NB4 (cell line): ENCODE measurements around the gene CASKIN1.

Source experiments
- DNase-seq: peaks from one replicate; pipeline ENCODE4 v3.0.0; 2010; ENCODE audit warnings: low read depth
- H3K4me3 ChIP-seq: one replicate; pipeline ENCODE4 v1.5.1; 2011; ENCODE audit warnings: mild to moderate bottlenecking, low read depth, low read length, moderate library complexity
- MYC ChIP-seq: IDR thresholded peaks from 2 replicates; pipeline ENCODE4 v1.6.1; 2011; ENCODE audit warnings: low read depth, low read length
- POLR2A ChIP-seq: IDR thresholded peaks from 2 replicates; pipeline ENCODE4 v1.6.1; 2011; ENCODE audit warnings: mild to moderate bottlenecking; ENCODE audit not compliant: insufficient read length; ENCODE audit errors: extremely low read depth
- TF ChIP-seq, protein P1 (sequence below): IDR thresholded peaks from 2 replicates; pipeline ENCODE4 v1.6.1; 2011; ENCODE audit warnings: low read depth, low read length
- TF ChIP-seq, protein P2 (sequence below): IDR thresholded peaks from one replicate; pipeline ENCODE4 v1.5.1; 2012; ENCODE audit warnings: low read depth, low read length

The CASKIN1 gene

DNA sequence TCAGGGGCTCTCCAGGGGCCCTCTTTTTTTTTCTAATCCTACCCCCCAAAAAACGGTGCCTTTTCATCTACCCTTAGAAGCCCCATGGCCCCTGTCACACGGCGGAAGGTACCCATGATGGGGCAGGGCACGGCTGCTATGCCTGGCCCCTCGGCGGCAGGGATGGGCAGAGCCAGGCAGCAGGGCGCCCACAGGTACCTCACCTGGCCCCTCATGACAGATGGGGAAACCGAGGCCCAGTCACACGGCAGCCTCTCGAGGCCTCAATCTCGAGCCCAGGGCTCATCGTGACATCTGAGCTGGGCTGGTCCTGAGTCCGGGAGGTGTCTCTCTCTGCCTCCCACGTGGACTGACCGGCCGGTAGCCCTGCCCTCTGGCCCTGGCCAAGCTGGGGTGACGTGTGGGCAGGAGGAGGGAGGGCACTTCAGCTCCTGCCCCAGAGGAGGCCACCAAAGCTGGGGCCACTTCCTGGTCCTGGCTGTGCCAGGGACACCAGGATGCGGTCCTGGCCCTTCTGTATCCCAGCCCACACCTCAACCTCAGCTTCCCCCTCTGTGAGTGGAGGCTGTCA is 29.3 kb downstream of the CASKIN1 start:
- no peak for DNase-seq
- no peak overlapping the region for H3K4me3 ChIP-seq
- TF ChIP-seq, protein P1, sequence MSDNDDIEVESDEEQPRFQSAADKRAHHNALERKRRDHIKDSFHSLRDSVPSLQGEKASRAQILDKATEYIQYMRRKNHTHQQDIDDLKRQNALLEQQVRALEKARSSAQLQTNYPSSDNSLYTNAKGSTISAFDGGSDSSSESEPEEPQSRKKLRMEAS = no peak
- TF ChIP-seq POLR2A = no peak
- TF ChIP-seq, protein P2, sequence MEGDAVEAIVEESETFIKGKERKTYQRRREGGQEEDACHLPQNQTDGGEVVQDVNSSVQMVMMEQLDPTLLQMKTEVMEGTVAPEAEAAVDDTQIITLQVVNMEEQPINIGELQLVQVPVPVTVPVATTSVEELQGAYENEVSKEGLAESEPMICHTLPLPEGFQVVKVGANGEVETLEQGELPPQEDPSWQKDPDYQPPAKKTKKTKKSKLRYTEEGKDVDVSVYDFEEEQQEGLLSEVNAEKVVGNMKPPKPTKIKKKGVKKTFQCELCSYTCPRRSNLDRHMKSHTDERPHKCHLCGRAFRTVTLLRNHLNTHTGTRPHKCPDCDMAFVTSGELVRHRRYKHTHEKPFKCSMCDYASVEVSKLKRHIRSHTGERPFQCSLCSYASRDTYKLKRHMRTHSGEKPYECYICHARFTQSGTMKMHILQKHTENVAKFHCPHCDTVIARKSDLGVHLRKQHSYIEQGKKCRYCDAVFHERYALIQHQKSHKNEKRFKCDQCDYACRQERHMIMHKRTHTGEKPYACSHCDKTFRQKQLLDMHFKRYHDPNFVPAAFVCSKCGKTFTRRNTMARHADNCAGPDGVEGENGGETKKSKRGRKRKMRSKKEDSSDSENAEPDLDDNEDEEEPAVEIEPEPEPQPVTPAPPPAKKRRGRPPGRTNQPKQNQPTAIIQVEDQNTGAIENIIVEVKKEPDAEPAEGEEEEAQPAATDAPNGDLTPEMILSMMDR = no peak
- no peak for TF ChIP-seq MYC

DNA sequence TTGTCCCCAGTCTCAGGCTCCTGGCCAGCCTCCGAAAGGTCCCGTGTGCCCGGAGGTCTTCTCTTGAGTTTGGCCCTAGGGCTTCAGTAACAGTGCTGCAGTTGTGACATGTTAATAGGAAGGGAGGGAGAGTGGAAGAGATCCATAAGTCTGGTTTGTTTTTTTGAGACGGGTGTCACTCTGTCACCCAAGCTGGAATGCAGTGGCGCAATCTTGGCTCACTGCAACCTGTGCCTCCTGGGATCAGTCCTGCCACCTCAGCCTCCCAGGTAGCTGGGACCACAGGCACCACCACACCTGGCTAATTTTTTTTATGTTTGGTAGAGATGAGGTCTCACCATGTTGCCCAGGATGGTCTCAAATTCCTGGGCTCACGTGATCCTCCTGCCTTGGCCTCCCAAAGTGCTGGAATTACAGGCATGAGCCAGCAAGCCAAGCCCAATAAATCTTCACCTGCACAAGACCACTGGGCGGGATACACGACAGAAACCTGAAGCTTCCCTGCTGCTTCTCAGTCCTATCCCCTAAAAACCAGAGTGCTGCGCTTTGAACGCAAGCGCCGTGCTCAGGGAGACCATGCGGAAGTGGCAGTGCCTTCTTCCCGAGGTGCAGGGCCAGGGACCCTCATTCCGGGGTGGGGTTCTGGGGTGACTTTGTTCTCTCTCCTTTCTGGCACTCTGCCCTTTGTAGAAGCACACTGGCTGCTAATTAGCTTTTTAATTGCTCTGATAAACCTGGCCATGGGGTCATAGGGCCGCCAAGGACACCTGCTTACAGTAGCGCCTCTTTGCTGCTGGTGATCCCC is 29.9 kb downstream of the CASKIN1 start:
- DNase-seq = no peak
- H3K4me3 ChIP-seq = no peak overlapping the region
- TF ChIP-seq, protein P2 = no peak

DNA sequence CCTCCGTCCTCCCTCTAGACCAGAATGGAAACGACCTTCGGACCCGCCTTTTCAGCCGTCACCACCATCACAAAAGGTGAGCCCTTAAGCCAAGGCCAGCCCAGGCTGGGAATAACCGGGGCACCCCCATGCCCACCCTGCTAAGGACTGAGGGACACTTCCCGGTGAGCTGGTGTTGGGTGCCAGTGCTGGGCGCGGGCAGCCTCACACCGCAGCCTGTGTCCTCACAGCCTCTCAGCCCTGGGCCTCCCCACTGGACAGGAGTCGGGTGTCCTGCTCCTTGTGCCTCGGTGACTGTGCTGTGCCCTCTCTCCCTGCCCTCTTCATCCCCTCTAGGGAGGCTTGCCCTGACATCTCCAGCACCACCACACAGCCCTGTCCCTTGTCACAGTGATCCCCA is 30.5 kb downstream of the CASKIN1 start:
- DNase-seq = no peak
- no peak overlapping the region for H3K4me3 ChIP-seq
- no peak for TF ChIP-seq POLR2A
- no peak for TF ChIP-seq MYC
- TF ChIP-seq, protein P2 = no peak
- TF ChIP-seq, protein P1 = no peak

DNA sequence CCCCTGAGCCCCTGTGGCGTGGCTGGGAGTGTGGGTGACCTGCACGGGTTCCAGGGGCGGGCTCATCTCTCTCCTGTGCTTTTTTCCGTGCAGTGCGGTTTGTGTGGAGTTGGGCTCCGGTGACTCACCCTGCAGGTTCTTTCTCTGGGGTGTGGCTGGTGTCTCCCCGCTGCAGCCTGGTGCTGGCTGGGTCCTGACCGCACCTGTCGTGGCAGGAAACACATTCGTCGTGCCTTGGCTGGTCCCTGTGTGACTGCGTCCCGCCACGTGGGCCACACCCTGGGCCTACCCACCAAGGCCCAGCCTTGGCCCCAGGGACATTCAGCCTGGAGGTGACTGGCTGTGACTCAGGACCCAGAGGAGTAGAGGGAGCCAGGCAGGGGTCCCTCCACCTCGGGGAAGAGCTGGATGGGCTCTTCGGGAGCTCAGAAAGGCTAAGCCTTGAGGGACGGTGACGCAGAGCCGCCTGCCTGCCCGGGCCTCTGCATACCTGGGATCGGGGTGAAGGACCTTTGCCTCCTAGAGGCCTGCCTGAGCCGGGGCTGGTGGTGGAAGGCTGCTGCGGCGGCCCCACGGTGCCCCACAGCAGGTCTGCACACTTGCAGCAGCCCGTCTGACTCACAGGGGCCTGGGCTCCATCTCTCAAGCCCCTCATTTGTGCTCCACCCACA is 33.1 kb downstream of the CASKIN1 start:
- no peak overlapping the region for H3K4me3 ChIP-seq
- no peak for DNase-seq
- TF ChIP-seq MYC (no peak), POLR2A (no peak)
- TF ChIP-seq, protein P2 = no peak
- TF ChIP-seq, protein P1 = no peak

DNA sequence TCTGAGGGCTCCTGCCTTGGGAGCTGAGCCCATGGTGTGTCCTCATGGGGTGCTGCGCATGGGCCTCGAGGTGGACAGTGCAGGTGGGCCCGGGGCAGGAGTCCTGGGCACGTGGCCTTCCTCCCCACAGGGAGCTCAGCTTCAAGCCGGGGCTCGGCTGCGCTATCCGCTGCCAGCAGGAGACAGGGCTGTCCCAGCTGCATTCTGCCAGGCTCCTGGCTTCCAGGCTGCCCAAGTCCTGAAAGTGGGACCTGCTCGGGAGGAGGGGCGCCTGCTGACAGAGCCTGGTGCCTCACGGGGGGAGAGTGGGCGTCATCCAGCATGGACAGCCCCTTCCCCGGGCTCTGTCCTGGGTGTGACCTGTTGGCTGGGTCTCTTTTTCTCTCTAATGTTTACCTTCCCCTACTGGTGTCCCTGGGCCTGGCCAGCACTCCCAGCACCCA is 33.7 kb downstream of the CASKIN1 start:
- no peak for DNase-seq
- TF ChIP-seq, protein P1 = no peak
- TF ChIP-seq, protein P2 = no peak
- TF ChIP-seq MYC = no peak
- TF ChIP-seq POLR2A = no peak
- H3K4me3 ChIP-seq = no peak overlapping the region
